Left ventricle myocardium inferior (tissue), 1 donor: Measurements from ENCODE around the gene PLPP1. TPM values are rescaled to one million over a fixed set of nuclear protein-coding genes. Genes with fewer than 3 reads are reported as not detected.

Source experiments
- DNase-seq: peaks from one replicate; pipeline ENCODE4 v3.0.0-alpha.2; 2020
- H3K27ac ChIP-seq: fragments of 200-600 bp; replicated peaks from 2 replicates; pipeline ENCODE4 v1.8.0; 2021
- H3K27me3 ChIP-seq: fragments of 200-600 bp; 2 replicates; pipeline ENCODE4 v1.8.0; 2021; ENCODE audit warnings: low read depth
- H3K36me3 ChIP-seq: fragments of 200-600 bp; 2 replicates; pipeline ENCODE4 v1.8.0; 2021
- H3K4me1 ChIP-seq: fragments of 200-600 bp; 2 replicates; pipeline ENCODE4 v1.8.0; 2021
- H3K4me3 ChIP-seq: fragments of 200-600 bp; 2 replicates; pipeline ENCODE4 v1.8.0; 2021; ENCODE audit warnings: mild to moderate bottlenecking, moderate library complexity
- H3K9me3 ChIP-seq: fragments of 200-600 bp; replicated peaks from 2 replicates; pipeline ENCODE4 v1.8.0; 2021
- CTCF ChIP-seq: fragments of 200-600 bp; IDR thresholded peaks from 2 replicates; pipeline ENCODE4 v1.8.0; 2021; ENCODE audit warnings: antibody characterized with exemption, mild to moderate bottlenecking, borderline replicate concordance
- intact Hi-C: fragments of 100-400 bp; cut with micrococcal nuclease; formaldehyde crosslinking; loops from one replicate; pipeline ENCODE4 v1.11.0; 2022
- total RNA-seq: library from RNA; stranded (reverse); fragmentation: NEBNext Ultra II Directional; extraction: Animal tissue kit (Norgen Biotek cat#: 25700); gene quantifications from one replicate; pipeline ENCODE4 v1.2.1, GENCODE V29; 2021
- donor health status: DM: no; HTN: yes; CAD: no; lungs with severe emphysema.

Gene PLPP1
- total RNA-seq, 1 donor from 2014 or later, result 72.6 TPM

- H3K9me3 ChIP-seq, result no peaks in the 10 kb centered on the region
- peaks cover 50% of the 10 kb centered on the region for H3K4me1 ChIP-seq
- no peak overlapping the region for H3K4me3 ChIP-seq
- peaks cover under 1% of the 10 kb centered on the region for H3K36me3 ChIP-seq
- H3K27me3 ChIP-seq, result no peaks in the 10 kb centered on the region
- no peak for TF ChIP-seq CTCF
- DNase-seq, result no peak
- intact Hi-C loops, result no loop called here
- H3K27ac ChIP-seq, result no peak overlapping the region
Measured at GRCh38 chr5:55480781-55481180, 54.0 kb downstream of the PLPP1 start.

- TF ChIP-seq CTCF, result no peak
- Histone ChIP-seq H3K27me3 (no peaks in the 10 kb centered on the region), H3K4me1 (peaks cover 48% of the 10 kb centered on the region), H3K27ac (no peak overlapping the region), H3K9me3 (no peaks in the 10 kb centered on the region), H3K4me3 (no peak overlapping the region), H3K36me3 (peaks cover 20% of the 10 kb centered on the region)
- no peak for DNase-seq
- intact Hi-C loops, result no loop called here
Measured at GRCh38 chr5:55472642-55473041, 62.1 kb downstream of the PLPP1 start.

- no peak for TF ChIP-seq CTCF
- Histone ChIP-seq H3K9me3 (no peaks in the 10 kb centered on the region), H3K36me3 (peaks cover 28% of the 10 kb centered on the region), H3K4me1 (peaks cover 54% of the 10 kb centered on the region), H3K4me3 (no peak overlapping the region), H3K27me3 (no peaks in the 10 kb centered on the region), H3K27ac (no peak overlapping the region)
- intact Hi-C loops, result no loop called here
- DNase-seq, result no peak
Measured at GRCh38 chr5:55471468-55471867, 63.3 kb downstream of the PLPP1 start.

- Histone ChIP-seq H3K27ac (no peak overlapping the region), H3K4me3 (no peak overlapping the region), H3K27me3 (no peaks in the 10 kb centered on the region), H3K36me3 (peaks cover 40% of the 10 kb centered on the region), H3K4me1 (peaks cover 60% of the 10 kb centered on the region), H3K9me3 (no peaks in the 10 kb centered on the region)
- no peak for DNase-seq
- intact Hi-C loops, result no loop called here
- TF ChIP-seq CTCF, result no peak
Measured at GRCh38 chr5:55470282-55470681, 64.5 kb downstream of the PLPP1 start.

GRCh38 chr5:55469839-55470238 lies 64.9 kb downstream of the PLPP1 start:
- no peaks in the 10 kb centered on the region for H3K9me3 ChIP-seq
- H3K4me1 ChIP-seq, result peaks cover 60% of the 10 kb centered on the region
- intact Hi-C loops, result no loop called here
- H3K27me3 ChIP-seq, result no peaks in the 10 kb centered on the region
- no peak for DNase-seq
- no peak for TF ChIP-seq CTCF
- no peak overlapping the region for H3K4me3 ChIP-seq
- peaks cover 44% of the 10 kb centered on the region for H3K36me3 ChIP-seq
- peak overlapping the region; percentile 7 for H3K27ac ChIP-seq
